CD4-positive, alpha-beta T cell treated with Interleukin-15 for 4 hours (primary cell): Measurements from ENCODE around the gene CABLES1.
"Not testable (repeated sequence)": the region's sequence is repeated elsewhere in the genome, so short reads cannot be mapped to it uniquely, and the experiment has no call there.

ENCODE experiments used
- DNase-seq: peaks from one replicate; pipeline ENCODE4 v3.0.0-alpha.2; 2020; ENCODE audit warnings: low spot score

Gene CABLES1

GRCh38 chr18:23265682-23266399 lies 130.6 kb downstream of the CABLES1 start:
- no peak for DNase-seq

- no peak for DNase-seq
These were observed 131.6 kb downstream of the CABLES1 start for GRCh38 chr18:23266717-23267446.

DNA sequence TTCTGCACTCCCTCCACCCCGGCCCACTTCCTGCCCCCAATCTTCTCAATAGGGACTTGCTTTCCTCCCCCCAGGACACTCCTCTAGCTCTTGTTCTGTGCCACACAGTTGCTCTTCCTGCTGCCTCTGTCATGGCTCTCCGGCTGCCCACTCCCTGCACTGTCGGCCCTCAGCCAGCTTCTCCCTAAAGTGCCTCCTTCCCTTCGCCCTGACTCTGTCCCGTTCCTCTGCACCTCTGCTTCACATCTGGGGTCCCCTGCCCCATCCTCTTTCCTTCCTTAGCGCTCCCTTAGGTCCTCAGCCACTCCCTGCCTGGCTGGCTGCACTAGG lies 132.1 kb downstream of the CABLES1 start:
- no peak for DNase-seq

DNA sequence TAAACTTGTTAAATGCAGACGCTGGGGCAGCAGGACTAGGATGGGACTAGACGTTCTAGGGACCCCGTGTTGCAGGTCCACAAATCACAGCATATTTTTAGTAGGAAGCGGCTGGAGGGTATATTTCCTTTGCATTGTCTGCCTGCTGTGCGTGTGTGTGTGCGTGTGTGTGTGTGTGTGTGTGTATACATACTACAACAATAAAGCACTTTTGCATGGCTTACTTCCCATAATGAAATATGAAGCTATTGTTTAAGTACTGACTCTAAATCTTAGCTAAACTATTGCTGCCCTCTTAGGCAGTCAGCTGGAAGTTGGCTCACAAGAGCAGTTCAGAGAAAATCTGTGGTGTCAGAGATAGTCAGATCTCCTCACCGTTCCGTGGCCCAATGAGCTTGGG lies 133.4 kb downstream of the CABLES1 start:
- no peak for DNase-seq

- not testable (repeated sequence) for DNase-seq
These were observed 133.8 kb downstream of the CABLES1 start for GRCh38 chr18:23269068-23269467.

GRCh38 chr18:23269928-23270327 lies 134.6 kb downstream of the CABLES1 start:
- no peak for DNase-seq

GRCh38 chr18:23270986-23271680 lies 135.8 kb downstream of the CABLES1 start:
- no peak for DNase-seq

- no peak for DNase-seq
These were observed 137.4 kb downstream of the CABLES1 start for GRCh38 chr18:23272498-23273232.

DNA sequence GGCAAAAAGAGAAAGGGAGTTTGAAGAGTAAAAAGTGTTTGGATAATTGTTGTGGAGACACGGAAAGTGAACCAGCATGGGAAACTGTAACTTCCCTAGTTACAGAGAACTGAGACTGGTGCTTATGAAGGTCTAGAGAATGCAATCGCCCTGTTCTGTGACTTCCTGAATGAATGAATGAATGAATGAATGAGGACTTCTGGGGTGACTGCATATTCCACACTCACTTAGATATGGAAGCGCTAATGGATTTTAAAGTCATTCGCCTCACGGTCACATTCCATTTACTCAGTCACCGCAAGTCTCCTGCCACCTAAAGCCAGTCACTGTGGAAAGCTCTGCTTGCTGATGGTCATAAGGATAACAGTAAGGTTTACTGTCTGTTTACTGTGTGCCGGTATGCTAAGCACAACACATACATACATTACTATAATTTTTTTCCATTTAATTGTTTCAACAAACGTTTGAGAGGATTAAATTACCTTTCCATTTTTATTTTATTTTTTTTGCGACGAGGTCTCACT lies 138.2 kb downstream of the CABLES1 start:
- no peak for DNase-seq

- DNase-seq, result no peak
These were observed 139.6 kb downstream of the CABLES1 start for GRCh38 chr18:23274638-23275482.

DNA sequence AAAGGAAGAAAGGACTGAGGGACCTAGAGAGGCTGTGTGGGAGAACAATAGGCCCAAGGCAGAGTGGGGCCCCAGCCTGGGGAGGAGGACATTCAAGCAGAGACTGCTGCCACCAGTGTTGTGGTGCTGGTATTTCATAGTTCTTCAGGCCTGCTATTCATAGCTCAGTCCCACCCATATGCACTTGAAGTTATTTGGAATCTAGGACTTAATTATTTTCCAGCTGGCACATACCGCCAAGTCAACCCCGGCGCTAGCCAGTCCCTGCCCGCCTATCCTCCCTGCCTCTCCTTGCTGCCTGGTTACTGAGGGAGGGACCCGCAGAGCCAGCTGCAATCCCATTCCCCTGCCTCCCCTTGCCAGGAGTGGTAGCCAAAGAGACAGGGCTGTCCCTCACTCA lies 141.2 kb downstream of the CABLES1 start:
- DNase-seq, result no peak

- no peak for DNase-seq
These were observed 142.1 kb downstream of the CABLES1 start for GRCh38 chr18:23277399-23277798.

GRCh38 chr18:23279931-23280330 lies 144.6 kb downstream of the CABLES1 start:
- no peak for DNase-seq

DNA sequence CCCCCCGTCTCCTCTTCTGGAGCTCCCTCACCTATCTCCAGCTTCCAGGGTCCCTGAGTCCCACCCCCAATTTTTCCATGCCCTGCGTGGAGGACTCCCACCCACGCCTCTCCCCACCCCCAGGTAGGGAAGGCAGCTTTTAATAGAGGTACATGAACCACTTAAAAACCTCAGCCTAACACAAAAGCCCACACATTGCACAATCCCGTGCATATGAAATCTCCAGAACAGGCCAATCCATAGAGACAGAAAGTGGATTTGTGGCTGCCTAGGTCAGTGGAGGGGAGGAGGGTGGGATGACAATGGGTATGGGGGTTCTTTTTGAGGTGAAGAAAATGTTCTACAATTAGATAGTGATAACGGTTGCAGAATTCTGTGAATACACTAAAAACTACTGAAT lies 145.6 kb downstream of the CABLES1 start:
- no peak for DNase-seq

GRCh38 chr18:23281626-23282436 lies 146.5 kb downstream of the CABLES1 start:
- DNase-seq, result no peak

DNA sequence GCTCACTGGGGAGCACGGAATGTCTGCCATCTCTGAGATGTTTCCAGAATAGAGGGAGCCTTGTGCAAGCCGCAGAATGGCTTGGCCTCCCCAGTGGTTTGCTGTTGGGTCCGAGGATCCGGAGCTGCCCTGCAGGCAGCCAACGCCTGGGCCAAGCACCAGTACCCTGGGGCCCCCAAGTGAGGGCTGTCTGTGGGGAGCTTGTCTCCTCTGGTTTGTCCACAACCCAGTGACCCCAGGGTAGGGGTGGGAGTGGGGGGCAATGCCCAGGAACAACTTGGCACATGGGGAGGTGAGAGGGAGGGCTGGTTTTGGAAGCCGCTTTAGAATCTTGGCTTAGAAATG lies 147.1 kb downstream of the CABLES1 start:
- no peak for DNase-seq

- DNase-seq, result no peak
These were observed 148.7 kb downstream of the CABLES1 start for GRCh38 chr18:23283916-23284430.

- no peak for DNase-seq
These were observed 149.3 kb downstream of the CABLES1 start for GRCh38 chr18:23284629-23285028.

- DNase-seq, result not testable (repeated sequence)
These were observed 150.3 kb downstream of the CABLES1 start for GRCh38 chr18:23285581-23285980.
